NT2/D1 (cell line): ENCODE results near the gene WDR70.
"Not testable (repeated sequence)": the region's sequence is repeated elsewhere in the genome, so short reads cannot be mapped to it uniquely, and the experiment has no call there.

Experiments used
- DNase-seq: peaks from one replicate; pipeline ENCODE4 v3.0.0-alpha.2; 2011; ENCODE audit warnings: low read depth, low spot score
- H3K27me3 ChIP-seq: 2 replicates; pipeline ENCODE4 v1.6.0; 2011; ENCODE audit warnings: mild to moderate bottlenecking; ENCODE audit not compliant: insufficient read length, insufficient read depth
- H3K36me3 ChIP-seq: 2 replicates; pipeline ENCODE4 v1.6.1; 2011; ENCODE audit warnings: mild to moderate bottlenecking, low read length, mixed read lengths; ENCODE audit not compliant: insufficient read depth, insufficient read length
- H3K4me1 ChIP-seq: 2 replicates; pipeline ENCODE4 v1.5.1; 2011; ENCODE audit not compliant: insufficient read depth, insufficient read length
- H3K4me3 ChIP-seq: 2 replicates; pipeline ENCODE4 v1.5.1; 2011; ENCODE audit warnings: low read depth; ENCODE audit not compliant: insufficient read length
- H3K9ac ChIP-seq: 2 replicates; pipeline ENCODE4 v1.6.0; 2011; ENCODE audit warnings: low read depth; ENCODE audit not compliant: insufficient read length
- H3K9me3 ChIP-seq: 2 replicates; pipeline ENCODE4 v1.5.1; 2011; ENCODE audit warnings: mild to moderate bottlenecking, low read length; ENCODE audit not compliant: insufficient read depth
- SUZ12 ChIP-seq: IDR thresholded peaks from 2 replicates; pipeline ENCODE4 v1.6.1; 2011; ENCODE audit not compliant: insufficient read length, insufficient read depth; ENCODE audit errors: extremely low read depth
- YY1 ChIP-seq: IDR thresholded peaks from 2 replicates; pipeline ENCODE4 v1.6.1; 2011; ENCODE audit not compliant: insufficient read length, insufficient read depth
- ZNF274 ChIP-seq: IDR thresholded peaks from 2 replicates; pipeline ENCODE4 v1.6.1; 2011; ENCODE audit warnings: mild to moderate bottlenecking, low read depth, low read length

The WDR70 gene

GRCh38 chr5:37435261-37435660 is 56.1 kb downstream of the WDR70 start:
- Histone ChIP-seq H3K36me3 (no peaks in the 10 kb centered on the region), H3K9me3 (no peaks in the 10 kb centered on the region), H3K4me3 (no peak overlapping the region), H3K27me3 (no peaks in the 10 kb centered on the region), H3K4me1 (no peaks in the 10 kb centered on the region), H3K9ac (no peak overlapping the region)
- no peak for DNase-seq
- no peak for TF ChIP-seq ZNF274
- TF ChIP-seq YY1, result no peak
- no peak for TF ChIP-seq SUZ12

- no peaks in the 10 kb centered on the region for H3K36me3 ChIP-seq
- no peak for DNase-seq
- no peak overlapping the region for H3K9ac ChIP-seq
- H3K9me3 ChIP-seq, result no peaks in the 10 kb centered on the region
- no peak for TF ChIP-seq YY1
- no peak for TF ChIP-seq SUZ12
- no peak for TF ChIP-seq ZNF274
- no peaks in the 10 kb centered on the region for H3K27me3 ChIP-seq
- no peak overlapping the region for H3K4me3 ChIP-seq
- no peaks in the 10 kb centered on the region for H3K4me1 ChIP-seq
These were observed 57.2 kb downstream of the WDR70 start for GRCh38 chr5:37436146-37436934.

DNA sequence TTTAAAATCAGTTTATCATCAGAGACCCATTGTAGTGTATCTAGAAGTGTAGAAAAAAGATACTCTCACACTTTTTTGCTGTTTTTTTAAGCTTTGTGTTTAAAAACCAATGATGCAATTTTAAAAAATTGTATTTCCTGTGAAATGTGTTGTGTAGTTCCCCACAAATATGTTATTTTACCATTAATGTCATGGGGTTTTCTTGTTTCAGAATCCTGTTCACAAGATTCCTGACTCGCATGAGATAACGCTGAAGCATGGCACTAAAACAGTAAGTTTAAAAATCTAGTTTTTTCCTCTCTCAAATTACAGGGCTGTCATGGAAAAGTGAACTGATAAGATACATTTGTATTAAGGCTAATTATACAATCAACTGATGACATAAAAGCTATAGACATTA is 58.6 kb downstream of the WDR70 start:
- H3K36me3 ChIP-seq, result no peaks in the 10 kb centered on the region
- no peaks in the 10 kb centered on the region for H3K9me3 ChIP-seq
- no peak overlapping the region for H3K4me3 ChIP-seq
- no peaks in the 10 kb centered on the region for H3K4me1 ChIP-seq
- TF ChIP-seq YY1 (no peak), ZNF274 (no peak), SUZ12 (no peak)
- no peak overlapping the region for H3K9ac ChIP-seq
- no peak for DNase-seq
- H3K27me3 ChIP-seq, result no peaks in the 10 kb centered on the region

- H3K4me3 ChIP-seq, DNase-seq, H3K9ac ChIP-seq, H3K36me3 ChIP-seq, H3K27me3 ChIP-seq, H3K4me1 ChIP-seq, H3K9me3 ChIP-seq: not testable (repeated sequence)
These were observed 66.7 kb downstream of the WDR70 start for GRCh38 chr5:37445783-37446182.

DNA sequence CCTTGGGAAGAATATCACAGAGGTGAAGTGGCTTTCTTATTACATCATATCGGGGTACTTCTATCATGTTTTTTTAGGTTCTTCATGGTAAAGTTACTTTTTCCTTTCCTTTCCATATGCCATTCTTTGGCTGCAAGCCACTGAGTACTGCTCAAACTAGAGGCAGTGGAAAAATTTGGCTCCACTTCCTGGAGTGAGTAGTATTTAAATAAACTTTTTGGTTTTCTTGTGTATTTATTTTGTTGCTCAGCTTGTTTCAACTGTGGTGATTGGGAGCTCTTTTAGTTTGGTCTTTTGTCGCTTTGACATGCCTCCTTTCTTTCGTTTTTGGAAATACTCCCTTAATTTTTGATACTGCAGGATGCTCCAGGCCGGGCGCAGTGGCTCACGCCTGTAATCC is 69.8 kb downstream of the WDR70 start:
- Histone ChIP-seq H3K4me1 (no peaks in the 10 kb centered on the region), H3K4me3 (no peak overlapping the region), H3K36me3 (no peaks in the 10 kb centered on the region), H3K9ac (no peak overlapping the region), H3K27me3 (no peaks in the 10 kb centered on the region), H3K9me3 (peaks cover 3% of the 10 kb centered on the region; the same call in 1 of the 2 replicates)
- DNase-seq, result no peak
- TF ChIP-seq ZNF274, result no peak
- no peak for TF ChIP-seq YY1
- TF ChIP-seq SUZ12, result no peak

DNA sequence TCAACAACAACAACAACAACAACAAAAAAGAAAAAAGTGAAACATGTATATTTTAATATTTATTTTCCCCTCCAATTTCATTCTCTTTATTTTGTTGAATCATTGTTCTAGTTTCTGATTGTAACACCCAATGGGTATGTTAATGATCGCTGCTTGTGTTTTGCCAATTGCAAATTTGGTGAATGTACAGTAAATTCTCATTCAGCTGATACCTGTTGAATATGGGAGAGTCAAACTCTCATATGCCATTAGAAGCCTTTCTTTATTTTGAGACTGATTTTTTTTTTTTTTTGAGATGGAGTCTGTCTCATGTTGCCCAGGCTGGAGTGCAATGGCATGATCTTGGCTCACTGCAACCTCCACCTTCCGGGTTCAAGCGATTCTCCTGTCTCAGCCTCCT is 72.9 kb downstream of the WDR70 start:
- not testable (repeated sequence) for H3K9ac ChIP-seq, DNase-seq, H3K36me3 ChIP-seq, H3K27me3 ChIP-seq, H3K4me1 ChIP-seq, H3K4me3 ChIP-seq, H3K9me3 ChIP-seq

- H3K4me3 ChIP-seq, DNase-seq, H3K9ac ChIP-seq, H3K36me3 ChIP-seq, H3K27me3 ChIP-seq, H3K4me1 ChIP-seq, H3K9me3 ChIP-seq: not testable (repeated sequence)
These were observed 74.1 kb downstream of the WDR70 start for GRCh38 chr5:37453252-37453651.

DNA sequence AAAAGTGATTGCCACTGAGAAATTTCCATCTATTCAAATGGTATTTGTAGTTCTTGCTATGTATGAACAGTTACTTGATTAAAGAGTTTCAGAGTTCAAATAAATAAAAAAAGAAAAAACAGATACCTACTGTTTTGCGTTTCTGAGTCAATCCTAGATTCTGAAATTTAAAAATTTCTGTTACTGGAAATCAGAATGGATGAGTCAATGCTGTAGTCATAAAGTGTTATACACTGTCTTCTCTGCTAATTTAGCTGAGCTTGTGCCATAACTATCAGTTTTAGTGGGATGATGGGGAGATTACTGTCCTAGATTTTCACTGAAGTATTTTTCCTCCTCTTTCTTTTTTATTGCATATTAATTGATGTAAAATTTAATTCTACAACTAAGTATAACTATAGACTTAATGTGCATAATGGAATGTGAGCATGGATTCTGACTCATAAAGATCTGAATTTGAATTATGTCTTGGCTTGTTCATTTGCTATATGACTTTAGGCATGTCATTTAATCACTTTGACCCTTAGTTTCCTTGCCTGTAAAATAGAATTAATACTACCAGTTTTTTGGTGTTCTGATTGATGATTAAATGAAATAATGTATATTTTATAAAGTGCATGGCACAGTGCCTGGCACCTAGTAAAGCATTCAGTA is 75.4 kb downstream of the WDR70 start:
- H3K9ac ChIP-seq, H3K27me3 ChIP-seq, DNase-seq, H3K4me1 ChIP-seq, H3K4me3 ChIP-seq, H3K9me3 ChIP-seq, H3K36me3 ChIP-seq: not testable (repeated sequence)

DNA sequence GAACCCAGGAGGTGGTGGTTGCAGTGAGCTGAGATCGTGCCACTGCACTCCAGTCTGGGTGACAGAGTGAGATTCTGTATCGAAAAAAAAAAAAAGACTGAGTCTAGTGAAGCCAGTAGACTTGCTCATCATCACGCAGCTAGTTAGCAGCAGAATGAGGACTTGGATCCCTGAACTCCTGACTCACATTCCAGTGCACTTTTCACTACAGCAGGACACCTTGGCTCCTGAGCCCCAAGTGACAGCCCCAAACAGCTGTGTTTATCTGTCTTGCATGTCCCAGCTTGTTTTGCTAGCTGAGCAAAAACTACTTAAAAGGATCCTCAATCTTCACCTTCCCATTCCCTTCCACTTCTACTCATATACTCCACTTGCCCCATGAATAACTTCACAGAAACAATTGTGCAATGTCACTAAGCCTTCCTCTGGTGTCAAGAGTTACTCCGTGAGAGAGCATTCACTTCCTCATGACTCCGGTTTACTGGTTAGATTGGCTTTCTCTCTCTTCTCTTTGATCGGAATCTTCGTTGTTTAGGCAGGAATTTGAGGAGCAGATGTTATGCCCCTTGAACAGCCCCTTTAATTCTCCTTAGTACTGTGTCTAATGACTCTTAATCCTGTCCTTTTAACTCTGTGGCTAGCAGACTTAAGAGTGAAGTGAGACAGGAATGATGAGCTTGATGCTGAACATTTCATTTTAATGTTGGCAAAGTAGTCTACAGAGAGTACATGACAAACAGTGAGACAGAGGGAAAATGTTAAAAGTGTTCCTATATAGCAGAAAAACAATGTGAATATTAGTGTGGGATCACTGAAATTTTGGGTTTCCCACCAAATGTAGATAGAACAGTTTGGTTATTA is 84.3 kb downstream of the WDR70 start:
- H3K36me3 ChIP-seq, H3K4me1 ChIP-seq, DNase-seq, H3K9ac ChIP-seq, H3K27me3 ChIP-seq, H3K9me3 ChIP-seq, H3K4me3 ChIP-seq: not testable (repeated sequence)

GRCh38 chr5:37464581-37464980 is 85.5 kb downstream of the WDR70 start:
- DNase-seq, H3K4me3 ChIP-seq, H3K36me3 ChIP-seq: not testable (repeated sequence)

More at GRCh38 chr5:37464581-37464980, 85.5 kb downstream of the WDR70 start:
- not testable (repeated sequence) for H3K9ac ChIP-seq, H3K4me1 ChIP-seq, H3K27me3 ChIP-seq, H3K9me3 ChIP-seq
